ENCODE data around the gene WDR46.

WDR46 gene

GRCh38 chr6:33313709-33314514 is 24.9 kb upstream of the WDR46 start, which contains the start of gene TAPBP:
Gene TAPBP (minus strand): TSS chr6:33314078. CDS start chr6:33314041, 37 bp downstream.
- H3K4me3 ChIP-seq (replicated peaks in 1 of 2; ENCODE audit: low read depth in 2 of 2, low read length in 2 of 2) = peak within 1 kb of the TSS; percentile 84 to 89
- peak; percentile 61 to 72 for DNase-seq (ENCODE audit: low read depth in 2 of 2)
- no peak for TF ChIP-seq CTCF (IDR thresholded peaks at IDR 0.05; ENCODE audit: low read depth, low read length)

- no peak for TF ChIP-seq CTCF (IDR thresholded peaks at IDR 0.05; ENCODE audit: low read depth, low read length)
- peak; percentile 31 to 36 for DNase-seq (ENCODE audit: low read depth in 2 of 2)
- H3K4me3 ChIP-seq (replicated peaks in 1 of 2; ENCODE audit: low read depth in 2 of 2, low read length in 2 of 2) = peak overlapping the region; percentile 84 to 89
Observed at GRCh38 chr6:33313105-33313708, 24.2 kb upstream of the WDR46 start.

- DNase-seq (ENCODE audit: low read depth in 2 of 2) = peak; percentile 69 to 78
- H3K4me3 ChIP-seq (replicated peaks in 1 of 2; ENCODE audit: low read depth in 2 of 2, low read length in 2 of 2) = peak overlapping the region; percentile 84 to 89
- TF ChIP-seq CTCF (IDR thresholded peaks at IDR 0.05; ENCODE audit: low read depth, low read length) = no peak
Observed at GRCh38 chr6:33312361-33313104, 23.5 kb upstream of the WDR46 start.

- TF ChIP-seq CTCF (IDR thresholded peaks at IDR 0.05; ENCODE audit: low read depth, low read length) = no peak
- DNase-seq (ENCODE audit: low read depth in 2 of 2) = no peak
- H3K4me3 ChIP-seq (replicated peaks in 1 of 2; ENCODE audit: low read depth in 2 of 2, low read length in 2 of 2) = no peak overlapping the region
Observed at GRCh38 chr6:33306356-33306755, 17.3 kb upstream of the WDR46 start.

GRCh38 chr6:33305052-33305451 is 16.0 kb upstream of the WDR46 start:
- no peak for DNase-seq (ENCODE audit: low read depth in 2 of 2)
- no peak for TF ChIP-seq CTCF (IDR thresholded peaks at IDR 0.05; ENCODE audit: low read depth, low read length)
- H3K4me3 ChIP-seq (replicated peaks in 1 of 2; ENCODE audit: low read depth in 2 of 2, low read length in 2 of 2) = no peak overlapping the region

GRCh38 chr6:33304216-33304615 is 15.2 kb upstream of the WDR46 start:
- H3K4me3 ChIP-seq (replicated peaks in 1 of 2; ENCODE audit: low read depth in 2 of 2, low read length in 2 of 2) = no peak overlapping the region
- DNase-seq (ENCODE audit: low read depth in 2 of 2) = no peak
- TF ChIP-seq CTCF (IDR thresholded peaks at IDR 0.05; ENCODE audit: low read depth, low read length) = no peak
